ENCODE results near the gene KRT7.

The KRT7 gene

DNA sequence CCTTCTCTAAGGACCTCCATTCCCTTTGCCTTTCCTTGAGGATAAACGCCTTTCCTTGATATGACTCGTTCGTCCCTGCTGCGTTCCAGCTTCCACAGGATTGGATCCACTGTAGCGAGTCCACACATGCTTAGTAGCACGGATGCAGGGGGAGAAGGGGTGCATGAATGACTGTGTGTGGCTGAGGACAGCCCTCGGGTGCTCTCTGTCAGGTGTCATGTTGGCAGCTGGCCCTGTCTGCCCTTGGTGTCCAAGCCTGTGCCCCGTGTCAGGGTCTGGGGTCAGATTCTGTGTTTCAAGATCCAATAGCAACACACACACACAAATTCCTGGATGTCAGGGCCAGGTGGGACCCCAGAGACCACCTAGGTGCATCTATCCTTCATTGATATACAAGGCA lies 23.7 kb upstream of the KRT7 start:
- H3K4me3 ChIP-seq, result no peak overlapping the region
- DNase-seq (ENCODE audit: low spot score), result no peak
- H3K27ac ChIP-seq, result no peak overlapping the region
- TF ChIP-seq, protein P1, sequence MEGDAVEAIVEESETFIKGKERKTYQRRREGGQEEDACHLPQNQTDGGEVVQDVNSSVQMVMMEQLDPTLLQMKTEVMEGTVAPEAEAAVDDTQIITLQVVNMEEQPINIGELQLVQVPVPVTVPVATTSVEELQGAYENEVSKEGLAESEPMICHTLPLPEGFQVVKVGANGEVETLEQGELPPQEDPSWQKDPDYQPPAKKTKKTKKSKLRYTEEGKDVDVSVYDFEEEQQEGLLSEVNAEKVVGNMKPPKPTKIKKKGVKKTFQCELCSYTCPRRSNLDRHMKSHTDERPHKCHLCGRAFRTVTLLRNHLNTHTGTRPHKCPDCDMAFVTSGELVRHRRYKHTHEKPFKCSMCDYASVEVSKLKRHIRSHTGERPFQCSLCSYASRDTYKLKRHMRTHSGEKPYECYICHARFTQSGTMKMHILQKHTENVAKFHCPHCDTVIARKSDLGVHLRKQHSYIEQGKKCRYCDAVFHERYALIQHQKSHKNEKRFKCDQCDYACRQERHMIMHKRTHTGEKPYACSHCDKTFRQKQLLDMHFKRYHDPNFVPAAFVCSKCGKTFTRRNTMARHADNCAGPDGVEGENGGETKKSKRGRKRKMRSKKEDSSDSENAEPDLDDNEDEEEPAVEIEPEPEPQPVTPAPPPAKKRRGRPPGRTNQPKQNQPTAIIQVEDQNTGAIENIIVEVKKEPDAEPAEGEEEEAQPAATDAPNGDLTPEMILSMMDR (IDR thresholded peaks at IDR 0.05), result no peak

DNA sequence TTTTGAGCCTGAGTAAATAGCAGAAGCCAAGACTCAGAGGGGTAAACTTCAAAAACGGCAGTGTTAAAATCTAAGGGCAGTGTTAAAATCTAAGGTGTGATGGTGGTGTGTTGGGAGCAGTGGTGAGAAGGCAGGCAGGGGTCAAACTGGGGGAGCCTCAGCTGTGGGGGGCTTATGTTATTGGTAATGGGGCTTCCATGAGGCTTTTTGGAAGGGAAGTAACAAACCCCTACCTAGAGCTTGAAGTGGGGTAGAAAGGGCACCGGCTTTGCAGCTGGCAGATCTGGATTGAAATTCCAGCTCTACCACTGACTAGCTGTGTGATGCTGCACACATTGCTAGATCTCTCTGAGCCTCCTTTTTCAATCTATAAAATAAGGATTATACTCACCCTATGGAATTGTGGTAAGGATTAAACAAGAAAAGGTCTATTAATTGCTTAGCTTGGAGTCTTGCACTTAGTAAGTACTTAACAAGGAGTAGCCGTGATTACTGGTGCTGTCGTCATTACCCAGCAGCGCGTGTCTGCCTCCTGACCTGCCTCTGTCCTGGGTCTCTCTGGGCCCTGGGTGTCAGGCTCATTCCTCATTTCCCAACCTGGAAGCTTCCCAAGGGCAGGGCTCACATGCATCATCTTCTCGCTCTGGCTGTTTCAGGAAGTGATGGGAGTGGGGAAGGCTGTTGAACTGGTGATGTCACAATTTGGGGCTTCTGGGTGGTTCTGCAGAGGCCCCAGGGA lies 22.7 kb upstream of the KRT7 start:
- H3K4me3 ChIP-seq, result no peak overlapping the region
- no peak overlapping the region for H3K27ac ChIP-seq
- no peak for DNase-seq (ENCODE audit: low spot score)
- TF ChIP-seq, protein P1 (IDR thresholded peaks at IDR 0.05), result no peak

GRCh38 chr12:52210925-52211650 lies 22.0 kb upstream of the KRT7 start:
- H3K27ac ChIP-seq, result no peak overlapping the region
- TF ChIP-seq, protein P1 (IDR thresholded peaks at IDR 0.05), result no peak
- DNase-seq (ENCODE audit: low spot score), result no peak

GRCh38 chr12:52211716-52212585 lies 21.1 kb upstream of the KRT7 start:
- H3K4me3 ChIP-seq, result no peak overlapping the region
- no peak for DNase-seq (ENCODE audit: low spot score)
- TF ChIP-seq, protein P1 (IDR thresholded peaks at IDR 0.05), result no peak
- no peak overlapping the region for H3K27ac ChIP-seq

More at GRCh38 chr12:52210925-52211650, 22.0 kb upstream of the KRT7 start:
- no peak overlapping the region for H3K4me3 ChIP-seq

- no peak overlapping the region for H3K4me3 ChIP-seq
- DNase-seq (ENCODE audit: low spot score), result no peak
- TF ChIP-seq, protein P1 (IDR thresholded peaks at IDR 0.05), result no peak
- no peak overlapping the region for H3K27ac ChIP-seq
Observed at GRCh38 chr12:52212701-52213563, 20.1 kb upstream of the KRT7 start.

All from coronary artery (tissue), 2 donors.